GM12878 (cell line): ENCODE measurements around the gene HTR3E. TPM values are rescaled to one million over a fixed set of nuclear protein-coding genes. Genes with fewer than 3 reads are reported as not detected.

ENCODE experiments used
- HDGF ChIP-seq: fragments of 450-650 bp; IDR thresholded peaks from 2 replicates; pipeline ENCODE4 v1.6.1; 2016; ENCODE audit warnings: antibody characterized with exemption
- NFYB ChIP-seq: IDR thresholded peaks from 2 replicates; pipeline ENCODE4 v1.6.1; 2011; ENCODE audit warnings: low read depth, mild to moderate bottlenecking, low read length, improper control_type of control experiment, moderate library complexity; ENCODE audit not compliant: insufficient read depth
- PAX5 ChIP-seq: IDR thresholded peaks from 2 replicates; pipeline ENCODE4 v1.6.1; 2011; ENCODE audit warnings: low read depth, low read length, borderline replicate concordance
- POLR2A ChIP-seq: IDR thresholded peaks from 2 replicates; pipeline ENCODE4 v1.6.1; 2011; ENCODE audit warnings: low read depth, mild to moderate bottlenecking, low read length
- PRDM15 ChIP-seq: fragments of 450-650 bp; formaldehyde crosslinking; IDR thresholded peaks from 2 replicates; pipeline ENCODE4 v1.4.0; 2020; ENCODE audit warnings: mild to moderate bottlenecking, moderate library complexity
- ZBTB40 ChIP-seq: fragments of 450-650 bp; IDR thresholded peaks from 2 replicates; pipeline ENCODE4 v1.6.1; 2016; ENCODE audit warnings: mild to moderate bottlenecking, moderate library complexity, borderline replicate concordance
- ZNF217 ChIP-seq: fragments of 450-650 bp; IDR thresholded peaks from 2 replicates; pipeline ENCODE4 v1.6.1; 2017; ENCODE audit warnings: antibody characterized with exemption, mild to moderate bottlenecking
- polyA plus RNA-seq, 11 experiments: library from polyadenylated mRNA; depleted of rRNA in 4 of 11; unstranded in 6 of 11; stranded (reverse) in 5 of 11; fragments of >200 nt; fragmentation: Nextera tagmentation in 4 of 11; fragmentation: Illumina TruSeq in 1 of 11; extraction: Ambion mirVana in 4 of 11; extraction: Trizol in 1 of 11; gene quantifications; 1 replicate in 1 of 11; 2 replicates in 10 of 11; pipeline versions ENCODE4 v1.2.1 to v1.2.3, GENCODE V29; 2011 to 2016; ENCODE audit warnings: inconsistent platforms in 2 of 11, missing spikeins in 2 of 11, low read depth in 1 of 11
- total RNA-seq, 4 experiments: library from RNA; depleted of rRNA in 3 of 4; stranded (reverse); fragments of >200 nt in 3 of 4; fragmentation: Illumina TruSeq in 1 of 4; extraction: Trizol in 1 of 4; gene quantifications; 2 replicates each; pipeline versions ENCODE4 v1.2.1 to v1.2.3, GENCODE V29; 2013 to 2021
- TF ChIP-seq, protein P1 (sequence below): IDR thresholded peaks from 2 replicates; pipeline ENCODE4 v1.6.1; 2012; ENCODE audit warnings: low read depth, low read length, improper control_type of control experiment
- TF ChIP-seq, protein P2 (sequence below): fragments of 450-650 bp; IDR thresholded peaks from 2 replicates; pipeline ENCODE4 v1.6.1; 2018; ENCODE audit warnings: mild to moderate bottlenecking, low read depth, moderate library complexity; ENCODE audit not compliant: partially characterized antibody
- TF ChIP-seq, protein P3 (sequence below): fragments of 450-650 bp; IDR thresholded peaks from 2 replicates; pipeline ENCODE4 v1.6.1; 2017; ENCODE audit warnings: antibody characterized with exemption, mild to moderate bottlenecking, moderate library complexity
- TF ChIP-seq, protein P4 (sequence below): fragments of 450-650 bp; IDR thresholded peaks from 2 replicates; pipeline ENCODE4 v1.6.1; 2017; ENCODE audit warnings: low read depth, mild to moderate bottlenecking, moderate library complexity

Gene HTR3E
- total and polyA plus RNA-seq, 10 of the 15 experiments (the other 5 are each of a cell fraction or from before 2014, with no cell fraction given), result not detected

- TF ChIP-seq, protein P1, sequence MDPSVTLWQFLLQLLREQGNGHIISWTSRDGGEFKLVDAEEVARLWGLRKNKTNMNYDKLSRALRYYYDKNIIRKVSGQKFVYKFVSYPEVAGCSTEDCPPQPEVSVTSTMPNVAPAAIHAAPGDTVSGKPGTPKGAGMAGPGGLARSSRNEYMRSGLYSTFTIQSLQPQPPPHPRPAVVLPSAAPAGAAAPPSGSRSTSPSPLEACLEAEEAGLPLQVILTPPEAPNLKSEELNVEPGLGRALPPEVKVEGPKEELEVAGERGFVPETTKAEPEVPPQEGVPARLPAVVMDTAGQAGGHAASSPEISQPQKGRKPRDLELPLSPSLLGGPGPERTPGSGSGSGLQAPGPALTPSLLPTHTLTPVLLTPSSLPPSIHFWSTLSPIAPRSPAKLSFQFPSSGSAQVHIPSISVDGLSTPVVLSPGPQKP, result peak; percentile 91
- TF ChIP-seq, protein P2, sequence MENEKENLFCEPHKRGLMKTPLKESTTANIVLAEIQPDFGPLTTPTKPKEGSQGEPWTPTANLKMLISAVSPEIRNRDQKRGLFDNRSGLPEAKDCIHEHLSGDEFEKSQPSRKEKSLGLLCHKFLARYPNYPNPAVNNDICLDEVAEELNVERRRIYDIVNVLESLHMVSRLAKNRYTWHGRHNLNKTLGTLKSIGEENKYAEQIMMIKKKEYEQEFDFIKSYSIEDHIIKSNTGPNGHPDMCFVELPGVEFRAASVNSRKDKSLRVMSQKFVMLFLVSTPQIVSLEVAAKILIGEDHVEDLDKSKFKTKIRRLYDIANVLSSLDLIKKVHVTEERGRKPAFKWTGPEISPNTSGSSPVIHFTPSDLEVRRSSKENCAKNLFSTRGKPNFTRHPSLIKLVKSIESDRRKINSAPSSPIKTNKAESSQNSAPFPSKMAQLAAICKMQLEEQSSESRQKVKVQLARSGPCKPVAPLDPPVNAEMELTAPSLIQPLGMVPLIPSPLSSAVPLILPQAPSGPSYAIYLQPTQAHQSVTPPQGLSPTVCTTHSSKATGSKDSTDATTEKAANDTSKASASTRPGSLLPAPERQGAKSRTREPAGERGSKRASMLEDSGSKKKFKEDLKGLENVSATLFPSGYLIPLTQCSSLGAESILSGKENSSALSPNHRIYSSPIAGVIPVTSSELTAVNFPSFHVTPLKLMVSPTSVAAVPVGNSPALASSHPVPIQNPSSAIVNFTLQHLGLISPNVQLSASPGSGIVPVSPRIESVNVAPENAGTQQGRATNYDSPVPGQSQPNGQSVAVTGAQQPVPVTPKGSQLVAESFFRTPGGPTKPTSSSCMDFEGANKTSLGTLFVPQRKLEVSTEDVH, result no peak
- TF ChIP-seq PAX5 (0 out of 2 replicates have a peak, but pooled peaks have one; percentile 18), ZNF217 (no peak), HDGF (0 out of 2 replicates have a peak, but pooled peaks have one; percentile 33), ZBTB40 (peak; percentile 78; the same call in 1 of the 2 replicates), NFYB (no peak), POLR2A (peak; percentile 96), PRDM15 (CRISPR knock-in tag) (no peak)
- TF ChIP-seq, protein P3, sequence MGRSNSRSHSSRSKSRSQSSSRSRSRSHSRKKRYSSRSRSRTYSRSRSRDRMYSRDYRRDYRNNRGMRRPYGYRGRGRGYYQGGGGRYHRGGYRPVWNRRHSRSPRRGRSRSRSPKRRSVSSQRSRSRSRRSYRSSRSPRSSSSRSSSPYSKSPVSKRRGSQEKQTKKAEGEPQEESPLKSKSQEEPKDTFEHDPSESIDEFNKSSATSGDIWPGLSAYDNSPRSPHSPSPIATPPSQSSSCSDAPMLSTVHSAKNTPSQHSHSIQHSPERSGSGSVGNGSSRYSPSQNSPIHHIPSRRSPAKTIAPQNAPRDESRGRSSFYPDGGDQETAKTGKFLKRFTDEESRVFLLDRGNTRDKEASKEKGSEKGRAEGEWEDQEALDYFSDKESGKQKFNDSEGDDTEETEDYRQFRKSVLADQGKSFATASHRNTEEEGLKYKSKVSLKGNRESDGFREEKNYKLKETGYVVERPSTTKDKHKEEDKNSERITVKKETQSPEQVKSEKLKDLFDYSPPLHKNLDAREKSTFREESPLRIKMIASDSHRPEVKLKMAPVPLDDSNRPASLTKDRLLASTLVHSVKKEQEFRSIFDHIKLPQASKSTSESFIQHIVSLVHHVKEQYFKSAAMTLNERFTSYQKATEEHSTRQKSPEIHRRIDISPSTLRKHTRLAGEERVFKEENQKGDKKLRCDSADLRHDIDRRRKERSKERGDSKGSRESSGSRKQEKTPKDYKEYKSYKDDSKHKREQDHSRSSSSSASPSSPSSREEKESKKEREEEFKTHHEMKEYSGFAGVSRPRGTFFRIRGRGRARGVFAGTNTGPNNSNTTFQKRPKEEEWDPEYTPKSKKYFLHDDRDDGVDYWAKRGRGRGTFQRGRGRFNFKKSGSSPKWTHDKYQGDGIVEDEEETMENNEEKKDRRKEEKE, result no peak
- TF ChIP-seq, protein P4, sequence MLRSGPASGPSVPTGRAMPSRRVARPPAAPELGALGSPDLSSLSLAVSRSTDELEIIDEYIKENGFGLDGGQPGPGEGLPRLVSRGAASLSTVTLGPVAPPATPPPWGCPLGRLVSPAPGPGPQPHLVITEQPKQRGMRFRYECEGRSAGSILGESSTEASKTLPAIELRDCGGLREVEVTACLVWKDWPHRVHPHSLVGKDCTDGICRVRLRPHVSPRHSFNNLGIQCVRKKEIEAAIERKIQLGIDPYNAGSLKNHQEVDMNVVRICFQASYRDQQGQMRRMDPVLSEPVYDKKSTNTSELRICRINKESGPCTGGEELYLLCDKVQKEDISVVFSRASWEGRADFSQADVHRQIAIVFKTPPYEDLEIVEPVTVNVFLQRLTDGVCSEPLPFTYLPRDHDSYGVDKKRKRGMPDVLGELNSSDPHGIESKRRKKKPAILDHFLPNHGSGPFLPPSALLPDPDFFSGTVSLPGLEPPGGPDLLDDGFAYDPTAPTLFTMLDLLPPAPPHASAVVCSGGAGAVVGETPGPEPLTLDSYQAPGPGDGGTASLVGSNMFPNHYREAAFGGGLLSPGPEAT, result peak; percentile 94
These were observed 38.5 kb downstream of the HTR3E start, which contains the start of gene EIF2B5 (continued) for GRCh38 chr3:184135149-184135910.
